Endothelial cell of umbilical vein (primary cell): ENCODE data around the gene TBC1D21. TPM values are rescaled to one million over a fixed set of nuclear protein-coding genes. Genes with fewer than 3 reads are reported as not detected.

Experiments
- BruUV-seq: library from RNA; stranded (reverse); fragments of 400-500 nt; replicated peaks from 2 replicates; lab custom pipeline; 2021; lab: Mats Ljungman, UMichigan
- CTCF ChIA-PET: fragments of 300-600, 350-600 bp; sonication (Branson Sonifier 250); formaldehyde crosslinking; loops from one replicate; lab custom pipeline; 2021; ENCODE audit warnings: antibody characterized with exemption, inconsistent platforms; lab: Charles Lee
- POLR2A ChIA-PET: fragments of 300-600, 350-600 bp; sonication (Branson Sonifier 250); formaldehyde crosslinking; loops from one replicate; lab custom pipeline; 2021; ENCODE audit warnings: antibody characterized with exemption, inconsistent platforms; lab: Charles Lee
- DNase-seq: peaks from one replicate; pipeline ENCODE4 v3.0.0-alpha.2; 2011; ENCODE audit warnings: low read depth, low spot score
- FAIRE-seq: peaks from 2 replicates; lab custom pipeline; 2011; peaks lifted over from hg19 to GRCh38; lab: Jason Lieb, UNC
- H2AFZ ChIP-seq: 2 replicates; pipeline ENCODE4 v1.6.0; 2012; ENCODE audit warnings: low read depth, low read length, control low read depth, inconsistent platforms
- H3K27ac ChIP-seq: 2 replicates; pipeline ENCODE4 v1.5.1; 2011; ENCODE audit warnings: low read depth, mild to moderate bottlenecking, control low read depth, low read length, moderate library complexity; ENCODE audit not compliant: insufficient read depth
- H3K27me3 ChIP-seq, 2 experiments: 2 replicates each; pipeline versions ENCODE4 v1.6.0 to v1.6.1; 2011; ENCODE audit warnings: low read length in 2 of 2, mixed read lengths in 1 of 2; ENCODE audit not compliant: control insufficient read depth in 2 of 2, insufficient read depth in 2 of 2
- H3K36me3 ChIP-seq, 2 experiments: 2 replicates in 1 of 2; 3 replicates in 1 of 2; pipeline ENCODE4 v1.5.1; 2011; ENCODE audit warnings: low read length in 2 of 2, mild to moderate bottlenecking in 1 of 2, moderate library complexity in 1 of 2; ENCODE audit not compliant: control insufficient read depth in 2 of 2, insufficient read depth in 2 of 2; ENCODE audit errors: extremely low read depth in 1 of 2
- H3K4me1 ChIP-seq: 3 replicates; pipeline ENCODE4 v1.5.1; 2011; ENCODE audit warnings: mild to moderate bottlenecking, low read length; ENCODE audit not compliant: control insufficient read depth, insufficient read depth; ENCODE audit errors: extremely low read depth
- H3K4me2 ChIP-seq: 2 replicates; pipeline ENCODE4 v1.6.1; 2011; ENCODE audit warnings: low read length, control low read depth, mixed read lengths; ENCODE audit not compliant: insufficient read depth
- H3K4me3 ChIP-seq, 3 experiments: fragments of 200-600 bp in 1 of 3; sonication (generic), shearing (Covaris generic) in 1 of 3; replicated peaks in 1 of 3; 2 replicates each; pipeline ENCODE4 v1.5.1; 2011 to 2016; ENCODE audit warnings: control low read depth in 3 of 3, low read length in 3 of 3, mild to moderate bottlenecking in 2 of 3, inconsistent platforms in 1 of 3, low read depth in 1 of 3, moderate library complexity in 1 of 3; ENCODE audit not compliant: insufficient read depth in 1 of 3
- H3K79me2 ChIP-seq: 2 replicates; pipeline ENCODE4 v1.6.0; 2012; ENCODE audit warnings: low read length, inconsistent platforms; ENCODE audit not compliant: control insufficient read depth, insufficient read depth
- H3K9ac ChIP-seq: replicated peaks from 2 replicates; pipeline ENCODE3; 2011; ENCODE audit warnings: low read length, control low read depth; ENCODE audit not compliant: insufficient read depth; ENCODE audit errors: extremely low read depth
- H3K9me1 ChIP-seq: replicated peaks from 3 replicates; pipeline ENCODE4 v1.6.0; 2011; ENCODE audit warnings: mild to moderate bottlenecking, low read length; ENCODE audit not compliant: control insufficient read depth, insufficient read depth; ENCODE audit errors: extremely low read depth
- H3K9me3 ChIP-seq: replicated peaks from 2 replicates; pipeline ENCODE4 v1.5.1; 2012; ENCODE audit warnings: low read length, inconsistent platforms; ENCODE audit not compliant: control insufficient read depth, insufficient read depth
- H4K20me1 ChIP-seq: replicated peaks from 2 replicates; pipeline ENCODE3; 2011; ENCODE audit warnings: mild to moderate bottlenecking, low read length; ENCODE audit not compliant: control insufficient read depth, insufficient read depth; ENCODE audit errors: extremely low read depth
- CTCF ChIP-seq, 2 donors: IDR thresholded peaks; 1 replicate in 1 of 2; 2 replicates in 1 of 2; pipeline ENCODE4 v1.5.1; 2011; ENCODE audit warnings: low read length in 2 of 2, mild to moderate bottlenecking in 2 of 2, moderate library complexity in 2 of 2, control low read depth in 1 of 2, inconsistent platforms in 1 of 2, low read depth in 1 of 2; ENCODE audit not compliant: insufficient read depth in 1 of 2; ENCODE audit errors: extremely low read depth in 1 of 2
- EZH2 ChIP-seq: IDR thresholded peaks from 2 replicates; pipeline ENCODE4 v1.6.1; 2012; ENCODE audit warnings: borderline replicate concordance, low read depth, mild to moderate bottlenecking, moderate library complexity, low read length, inconsistent platforms; ENCODE audit not compliant: severe bottlenecking
- FOS ChIP-seq: IDR thresholded peaks from 2 replicates; pipeline ENCODE4 v1.6.1; 2011; ENCODE audit warnings: mild to moderate bottlenecking, low read length, moderate library complexity, borderline replicate concordance; ENCODE audit not compliant: insufficient read depth
- GATA2 ChIP-seq: IDR thresholded peaks from 2 replicates; pipeline ENCODE4 v1.7.0; 2011; ENCODE audit warnings: low read depth, mild to moderate bottlenecking, moderate library complexity, mixed read lengths, low read length; ENCODE audit not compliant: insufficient read length, insufficient read depth
- JUN ChIP-seq: IDR thresholded peaks from 2 replicates; pipeline ENCODE4 v1.6.1; 2011; ENCODE audit warnings: borderline replicate concordance, low read depth; ENCODE audit not compliant: insufficient read length, insufficient read depth
- MYC ChIP-seq: IDR thresholded peaks from one replicate; pipeline ENCODE4 v1.6.1; 2011; ENCODE audit warnings: mild to moderate bottlenecking, low read depth, low read length
- POLR2A ChIP-seq: IDR thresholded peaks from 2 replicates; pipeline ENCODE4 v1.6.1; 2012; ENCODE audit warnings: low read depth, mild to moderate bottlenecking, control low read depth, low read length
- POLR2AphosphoS5 ChIP-seq: IDR thresholded peaks from 2 replicates; pipeline ENCODE4 v1.6.1; 2012; ENCODE audit warnings: low read depth, mild to moderate bottlenecking, control low read depth, low read length, moderate library complexity; ENCODE audit not compliant: insufficient read depth
- dilution Hi-C: fragments of 300-500 bp; cut with MboI; formaldehyde crosslinking; loops from one replicate; pipeline ENCODE4 v1.15.0; 2019; ENCODE audit warnings: low sequenced_read_pairs; ENCODE audit not compliant: extremely low pct_ligation_motif_present
- intact Hi-C: fragments of 100-400 bp; cut with micrococcal nuclease; formaldehyde crosslinking; loops from one replicate; pipeline ENCODE4 v1.10.0; 2022
- polyA plus RNA-seq, 4 experiments: library from polyadenylated mRNA; depleted of rRNA in 3 of 4; stranded (reverse) in 3 of 4; unstranded in 1 of 4; fragments of >200 nt; gene quantifications; 2 replicates each; pipeline versions ENCODE4 v1.2.1 to v1.2.3, GENCODE V29; 2011 to 2012; ENCODE audit warnings: missing spikeins in 1 of 4
- total RNA-seq: library from RNA; stranded (reverse); gene quantifications from 2 replicates; pipeline ENCODE4 v1.2.3, GENCODE V29; 2021
- TF ChIP-seq, protein P1 (sequence below): IDR thresholded peaks from 2 replicates; pipeline ENCODE4 v1.6.1; 2011; ENCODE audit not compliant: insufficient read depth, insufficient read length

The TBC1D21 gene
- total and polyA plus RNA-seq, 2 donors (not counting 3 experiments of a cell fraction or from before 2014, with no cell fraction given), result not detected

GRCh38 chr15:73843787-73844186 is 29.6 kb upstream of the TBC1D21 start:
- H3K9ac ChIP-seq, result no peak overlapping the region
- POLR2A ChIA-PET, result no interaction called here
- no peak for DNase-seq
- H3K79me2 ChIP-seq, result no peaks in the 10 kb centered on the region
- H3K27me3 ChIP-seq, result peaks cover 0 to 9% of the 10 kb centered on the region in 2 experiments
- dilution Hi-C loops (no loop called here), intact Hi-C loops (no loop called here)
- no peaks in the 10 kb centered on the region for H3K9me1 ChIP-seq
- H3K9me3 ChIP-seq, result no peaks in the 10 kb centered on the region
- no peak overlapping the region for H3K4me3 ChIP-seq
- no peak overlapping the region for H3K27ac ChIP-seq
- no TSS peak for BruUV-seq
- no peak for FAIRE-seq
- H3K4me1 ChIP-seq, result no peaks in the 10 kb centered on the region
- no peak overlapping the region for H2AFZ ChIP-seq
- H3K36me3 ChIP-seq, result no peaks in the 10 kb centered on the region
- H3K4me2 ChIP-seq, result no peak overlapping the region
- TF ChIP-seq FOS (no peak), MYC (no peak), CTCF (IDR thresholded peaks at IDR 0.05; ENCODE audit: extremely low read depth in 1 of 2, insufficient read depth in 1 of 2, low read depth in 1 of 2, low read length in 2 of 2) (no peak), POLR2AphosphoS5 (no peak), EZH2 (no peak), JUN (no peak), GATA2 (no peak), POLR2A (no peak)
- TF ChIP-seq, protein P1, sequence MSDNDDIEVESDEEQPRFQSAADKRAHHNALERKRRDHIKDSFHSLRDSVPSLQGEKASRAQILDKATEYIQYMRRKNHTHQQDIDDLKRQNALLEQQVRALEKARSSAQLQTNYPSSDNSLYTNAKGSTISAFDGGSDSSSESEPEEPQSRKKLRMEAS, result no peak
- CTCF ChIA-PET, result no interaction called here
- H4K20me1 ChIP-seq, result no peaks in the 10 kb centered on the region
